Measurements from ENCODE around the gene PRKG1. TPM values are rescaled to one million over a fixed set of nuclear protein-coding genes. Genes with fewer than 3 reads are reported as not detected.

The PRKG1 gene
- polyA plus RNA-seq, 1 donor (not counting 4 experiments of a cell fraction or from before 2014, with no cell fraction given): 0.24 TPM

DNA sequence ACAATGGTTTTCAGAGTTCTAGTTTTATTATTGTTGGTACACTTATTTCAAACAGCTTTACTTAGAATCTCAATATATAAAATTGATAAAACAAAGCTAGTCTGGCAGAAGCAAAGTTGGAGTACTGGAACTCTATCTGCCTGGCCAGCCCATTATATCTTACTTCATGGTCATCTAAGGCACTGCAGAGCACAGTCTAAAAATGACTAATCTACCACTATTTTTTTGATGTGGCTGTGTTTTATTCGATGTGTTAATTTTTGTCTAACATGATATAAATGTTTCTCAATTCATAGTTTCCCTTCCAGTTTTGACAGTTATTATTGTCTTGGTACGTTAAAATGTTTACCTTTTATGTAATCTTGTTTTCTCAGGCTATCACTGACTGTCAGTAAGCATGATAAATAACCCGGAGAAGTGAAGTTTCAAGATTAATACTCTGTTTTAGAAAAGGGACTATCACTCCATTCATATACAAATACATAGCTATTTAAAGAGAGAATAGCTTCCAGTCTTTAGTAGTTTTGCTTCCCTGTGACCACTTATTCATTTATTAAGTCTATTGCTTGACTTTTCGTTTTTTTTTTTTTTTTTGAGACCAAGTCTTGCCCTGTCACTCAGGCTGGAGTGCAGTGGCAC, 685.7 kb downstream of the PRKG1 start:
- dilution Hi-C loops (cut with MboI; ENCODE audit: extremely low pct_ligation_motif_present, low sequenced_read_pairs): no loop called here
- FAIRE-seq (no peak), DNase-seq (ENCODE audit: low read depth, low spot score) (no peak)
- Histone ChIP-seq H3K4me2 (ENCODE audit: control insufficient read depth, extremely low read depth, insufficient read depth, low read depth, low read length) (no peak overlapping the region), H3K79me2 (ENCODE audit: control insufficient read depth, insufficient read depth, low read length) (no peaks in the 10 kb centered on the region), H3K27ac (ENCODE audit: control insufficient read depth, insufficient read depth, low read length) (no peak overlapping the region), H3K36me3 (ENCODE audit: control insufficient read depth in 2 of 2, extremely low read depth in 1 of 2, insufficient read depth in 2 of 2, low read length in 2 of 2) (no peaks in the 10 kb centered on the region), H3K4me3 (ENCODE audit: control insufficient read depth in 2 of 3, extremely low read depth in 1 of 3, insufficient read depth in 2 of 3, low read depth in 1 of 3, low read length in 3 of 3) (no peak overlapping the region), H3K9me1 (ENCODE audit: control insufficient read depth, extremely low read depth, insufficient read depth, low read length) (no peaks in the 10 kb centered on the region), H3K4me1 (ENCODE audit: control insufficient read depth, extremely low read depth, insufficient read depth, low read length) (no peaks in the 10 kb centered on the region), H4K20me1 (ENCODE audit: control insufficient read depth, extremely low read depth, insufficient read depth, low read length) (no peaks in the 10 kb centered on the region), H3K9ac (ENCODE audit: control insufficient read depth, extremely low read depth, insufficient read depth, low read length) (no peak overlapping the region), H3K27me3 (ENCODE audit: control insufficient read depth, extremely low read depth, insufficient read depth, low read length) (no peaks in the 10 kb centered on the region), H3K9me3 (ENCODE audit: control insufficient read depth, low read depth, low read length) (no peaks in the 10 kb centered on the region), H2AFZ (ENCODE audit: control insufficient read depth, low read length) (no peak overlapping the region)
- TF ChIP-seq, protein P1, sequence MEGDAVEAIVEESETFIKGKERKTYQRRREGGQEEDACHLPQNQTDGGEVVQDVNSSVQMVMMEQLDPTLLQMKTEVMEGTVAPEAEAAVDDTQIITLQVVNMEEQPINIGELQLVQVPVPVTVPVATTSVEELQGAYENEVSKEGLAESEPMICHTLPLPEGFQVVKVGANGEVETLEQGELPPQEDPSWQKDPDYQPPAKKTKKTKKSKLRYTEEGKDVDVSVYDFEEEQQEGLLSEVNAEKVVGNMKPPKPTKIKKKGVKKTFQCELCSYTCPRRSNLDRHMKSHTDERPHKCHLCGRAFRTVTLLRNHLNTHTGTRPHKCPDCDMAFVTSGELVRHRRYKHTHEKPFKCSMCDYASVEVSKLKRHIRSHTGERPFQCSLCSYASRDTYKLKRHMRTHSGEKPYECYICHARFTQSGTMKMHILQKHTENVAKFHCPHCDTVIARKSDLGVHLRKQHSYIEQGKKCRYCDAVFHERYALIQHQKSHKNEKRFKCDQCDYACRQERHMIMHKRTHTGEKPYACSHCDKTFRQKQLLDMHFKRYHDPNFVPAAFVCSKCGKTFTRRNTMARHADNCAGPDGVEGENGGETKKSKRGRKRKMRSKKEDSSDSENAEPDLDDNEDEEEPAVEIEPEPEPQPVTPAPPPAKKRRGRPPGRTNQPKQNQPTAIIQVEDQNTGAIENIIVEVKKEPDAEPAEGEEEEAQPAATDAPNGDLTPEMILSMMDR (optimal IDR thresholded peaks at IDR 0.05 in 1 of 3, IDR thresholded peaks at IDR 0.05 in 1 of 3, conservative IDR thresholded peaks at IDR 0.05 in 1 of 3; ENCODE audit: extremely low read depth in 1 of 3, insufficient read depth in 2 of 3, low read length in 3 of 3): no peak
- no peak for TF ChIP-seq EZH2 (IDR thresholded peaks at IDR 0.05; ENCODE audit: low read length)

DNA sequence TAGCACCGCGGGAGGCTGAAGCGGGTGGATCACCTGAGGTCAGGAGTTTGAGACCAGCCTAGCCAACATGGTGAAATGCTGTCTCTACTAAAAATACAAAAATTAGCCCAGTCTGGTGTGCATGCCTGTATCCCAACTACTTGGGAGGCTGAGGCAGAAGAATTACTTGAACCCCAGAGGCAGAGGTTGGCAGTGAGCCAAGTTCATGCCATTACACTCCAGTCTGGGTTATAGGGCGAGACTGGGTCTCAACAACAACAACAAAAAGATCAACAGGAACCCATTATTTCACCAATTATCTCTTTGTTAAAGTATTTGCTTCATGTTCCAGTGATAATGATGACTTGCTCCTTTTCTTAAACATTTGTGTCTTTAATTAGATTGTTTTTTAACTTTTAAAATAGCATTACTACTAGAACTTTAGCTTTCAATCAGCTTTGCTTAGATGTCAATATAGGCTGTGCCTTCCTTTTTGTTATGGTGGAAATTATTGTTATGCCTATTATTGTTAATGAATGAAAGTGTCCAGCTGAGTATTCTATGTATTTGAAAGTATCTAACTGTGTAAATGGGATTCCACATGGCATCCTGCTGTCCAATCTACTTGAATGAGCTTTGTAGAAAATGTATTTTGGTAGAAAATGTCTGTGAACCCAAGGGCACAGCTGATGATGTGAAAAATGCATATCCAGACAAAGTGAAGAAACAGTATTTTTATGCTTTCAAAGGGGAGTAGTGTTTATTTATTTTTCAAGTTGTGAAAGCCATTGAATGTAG, 686.8 kb downstream of the PRKG1 start:
- Histone ChIP-seq H3K9ac (ENCODE audit: control insufficient read depth, extremely low read depth, insufficient read depth, low read length) (no peak overlapping the region), H2AFZ (ENCODE audit: control insufficient read depth, low read length) (no peak overlapping the region), H3K9me3 (ENCODE audit: control insufficient read depth, low read depth, low read length) (no peaks in the 10 kb centered on the region), H3K27ac (ENCODE audit: control insufficient read depth, insufficient read depth, low read length) (no peak overlapping the region), H4K20me1 (ENCODE audit: control insufficient read depth, extremely low read depth, insufficient read depth, low read length) (no peaks in the 10 kb centered on the region), H3K9me1 (ENCODE audit: control insufficient read depth, extremely low read depth, insufficient read depth, low read length) (no peaks in the 10 kb centered on the region), H3K79me2 (ENCODE audit: control insufficient read depth, insufficient read depth, low read length) (no peaks in the 10 kb centered on the region), H3K27me3 (ENCODE audit: control insufficient read depth, extremely low read depth, insufficient read depth, low read length) (no peaks in the 10 kb centered on the region), H3K4me2 (ENCODE audit: control insufficient read depth, extremely low read depth, insufficient read depth, low read depth, low read length) (no peak overlapping the region), H3K4me1 (ENCODE audit: control insufficient read depth, extremely low read depth, insufficient read depth, low read length) (no peaks in the 10 kb centered on the region), H3K36me3 (ENCODE audit: control insufficient read depth in 2 of 2, extremely low read depth in 1 of 2, insufficient read depth in 2 of 2, low read length in 2 of 2) (no peaks in the 10 kb centered on the region), H3K4me3 (ENCODE audit: control insufficient read depth in 2 of 3, extremely low read depth in 1 of 3, insufficient read depth in 2 of 3, low read depth in 1 of 3, low read length in 3 of 3) (no peak overlapping the region)
- FAIRE-seq: no peak
- dilution Hi-C loops (cut with MboI; ENCODE audit: extremely low pct_ligation_motif_present, low sequenced_read_pairs): no loop called here
- DNase-seq (ENCODE audit: low read depth, low spot score): no peak
- TF ChIP-seq, protein P1 (optimal IDR thresholded peaks at IDR 0.05 in 1 of 3, IDR thresholded peaks at IDR 0.05 in 1 of 3, conservative IDR thresholded peaks at IDR 0.05 in 1 of 3; ENCODE audit: extremely low read depth in 1 of 3, insufficient read depth in 2 of 3, low read length in 3 of 3): no peak
- no peak for TF ChIP-seq EZH2 (IDR thresholded peaks at IDR 0.05; ENCODE audit: low read length)

All from keratinocyte (primary cell).